Tibial nerve (tissue), 4 donors: ENCODE data around the gene TAF9. TPM values are rescaled to one million over a fixed set of nuclear protein-coding genes. Genes with fewer than 3 reads are reported as not detected.
A peak's percentile ranks its signal among the peaks of the same experiment; 100 is the strongest.
"Not testable (repeated sequence)": the region's sequence is repeated elsewhere in the genome, so short reads cannot be mapped to it uniquely, and the experiment has no call there.

Source experiments
- DNase-seq, 2 donors: peaks; one replicate each; pipeline ENCODE4 v3.0.0-alpha.2; 2019; ENCODE audit warnings: low spot score in 2 of 2
- H3K27ac ChIP-seq, 4 donors: fragments of 200-600 bp; sonication (generic) in 3 of 4; one replicate each; pipeline ENCODE4 v1.5.1; 2017 to 2019; ENCODE audit warnings: mild to moderate bottlenecking in 1 of 4
- H3K27me3 ChIP-seq, 2 donors: fragments of 200-600 bp; sonication (generic) in 1 of 2; one replicate each; pipeline versions ENCODE4 v1.5.1 to v1.6.0; 2017 to 2019
- H3K36me3 ChIP-seq, 3 donors: fragments of 200-600 bp; sonication (generic); one replicate each; pipeline ENCODE4 v1.5.1; 2018 to 2019
- H3K4me1 ChIP-seq, 4 donors: fragments of 200-600 bp; sonication (generic) in 3 of 4; one replicate each; pipeline ENCODE4 v1.5.1; 2017 to 2019
- H3K4me3 ChIP-seq, 4 donors: fragments of 200-600 bp; sonication (generic) in 3 of 4; one replicate each; pipeline ENCODE4 v1.5.1; 2017 to 2019; ENCODE audit warnings: mild to moderate bottlenecking in 1 of 4, moderate library complexity in 1 of 4
- H3K9me3 ChIP-seq, 4 donors: fragments of 200-600 bp; sonication (generic) in 3 of 4; one replicate each; pipeline ENCODE4 v1.5.1; 2017 to 2019
- CTCF ChIP-seq, 5 experiments: fragments of 200-600 bp in 3 of 5; fragments of 450-650 bp in 2 of 5; sonication (generic) in 3 of 5; IDR thresholded peaks; one replicate each; pipeline ENCODE4 v1.5.1; 2016 to 2019; ENCODE audit warnings: antibody characterized with exemption in 5 of 5, mild to moderate bottlenecking in 3 of 5, moderate library complexity in 2 of 5
- EP300 ChIP-seq, 2 donors: sonication (generic); formaldehyde crosslinking; IDR thresholded peaks; one replicate each; pipeline ENCODE4 v1.6.1; 2017; ENCODE audit warnings: antibody characterized with exemption in 2 of 2, mild to moderate bottlenecking in 1 of 2
- POLR2A ChIP-seq, 2 donors: fragments of 450-650 bp; IDR thresholded peaks; one replicate each; pipeline ENCODE4 v1.6.1; 2017; ENCODE audit warnings: antibody characterized with exemption in 2 of 2, mild to moderate bottlenecking in 2 of 2, moderate library complexity in 2 of 2
- WGBS, 2 donors: methylation state at CpG; one replicate each; pipeline ENCODE4 v1.1.5; 2018; 5-methylcytosine and 5-hydroxymethylcytosine counted together
- total RNA-seq, 4 donors: library from RNA; depleted of rRNA; stranded (reverse); fragments of >200 nt; gene quantifications; one replicate each; pipeline ENCODE4 v1.1.0, GENCODE V29; 2016

Gene TAF9
- total RNA-seq, 4 donors from 2014 or later = 17.7 to 40.9 (median 29.8) TPM

DNA sequence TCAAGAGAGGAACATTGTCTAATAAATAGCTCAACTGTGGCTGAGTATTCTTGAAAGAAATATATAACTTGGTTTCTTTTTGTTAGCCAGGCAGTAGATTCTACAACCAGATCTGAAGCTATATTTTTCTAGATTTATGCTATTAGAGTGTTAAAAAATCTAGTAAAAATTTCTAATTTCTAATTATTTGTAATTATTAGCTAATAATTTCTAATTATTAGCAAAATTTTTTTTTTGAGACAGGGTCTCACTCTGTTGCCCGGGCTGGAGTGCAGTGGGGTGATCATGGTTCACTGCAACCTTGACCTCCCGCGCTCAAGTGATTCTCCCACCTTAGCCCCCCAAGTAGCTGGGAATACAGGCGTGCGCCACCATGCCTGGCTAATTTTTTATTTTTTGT lies 3.1 kb upstream of the TAF9 start:
- Histone ChIP-seq H3K36me3 (peaks cover 0 to 30% (median 0%) of the 10 kb centered on the region in 3 donors), H3K27me3 (no peaks in the 10 kb centered on the region), H3K9me3 (no peaks in the 10 kb centered on the region), H3K27ac (no peak overlapping the region), H3K4me3 (no peak overlapping the region), H3K4me1 (peaks cover 6 to 35% (median 14%) of the 10 kb centered on the region in 4 donors)
- DNase-seq = no peak
- 95 to 98% methylated on average over 5 of the region's 5 CpGs for WGBS, 2 donors
- TF ChIP-seq EP300 (IDR thresholded peaks at IDR 0.05) (no peak), POLR2A (IDR thresholded peaks at IDR 0.05) (no peak), CTCF (IDR thresholded peaks at IDR 0.05) (no peak)

DNA sequence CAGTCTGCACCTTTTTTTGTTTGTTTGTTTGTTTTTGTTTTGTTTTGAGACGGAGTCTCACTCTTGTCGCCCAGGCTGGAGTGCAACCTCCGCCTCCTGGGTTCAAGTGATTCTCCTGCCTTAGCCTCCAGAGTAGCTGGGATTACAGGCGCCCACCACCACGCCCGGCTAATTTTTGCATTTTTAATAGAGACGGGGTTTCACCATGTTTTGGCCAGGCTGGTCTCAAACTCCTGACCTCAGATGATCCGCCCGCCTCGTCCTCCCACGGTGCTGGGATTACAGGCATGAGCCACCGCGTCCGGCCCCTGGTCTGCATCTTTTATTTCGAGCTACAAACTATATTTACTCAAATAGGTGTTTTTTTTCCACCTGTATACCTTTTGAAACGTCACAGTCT lies 1.0 kb upstream of the TAF9 start:
- peak overlapping the region in 3 of 4 donors; percentile 98 for H3K27ac ChIP-seq
- not testable (repeated sequence) for H3K27me3 ChIP-seq

GRCh38 chr5:69368458-69369339 lies 621 bp downstream of the TAF9 start:
- Histone ChIP-seq H3K9me3 (no peaks in the 10 kb centered on the region), H3K4me3 (peak overlapping the region; percentile 74 to 94 (median 84)), H3K36me3 (peaks cover 0 to 35% (median 0%) of the 10 kb centered on the region in 3 donors), H3K4me1 (peaks cover 6 to 60% (median 14%) of the 10 kb centered on the region in 4 donors), H3K27ac (peak overlapping the region; percentile 97 to 98 (median 98)), H3K27me3 (no peaks in the 10 kb centered on the region)
- TF ChIP-seq EP300 (IDR thresholded peaks at IDR 0.05) = no peak
- TF ChIP-seq CTCF (IDR thresholded peaks at IDR 0.05) = no peak
- TF ChIP-seq POLR2A (IDR thresholded peaks at IDR 0.05) = no peak
- DNase-seq = peak in 1 of 2 donors; percentile 7
- WGBS, 2 donors = 2 to 3% methylated on average over 26 to 28 of the region's 39 CpGs

More for the DNA sequence above, 1.0 kb upstream of the TAF9 start:
- Histone ChIP-seq H3K4me3 (peak overlapping the region; percentile 74 to 94 (median 84)), H3K36me3 (peaks cover 0 to 32% (median 0%) of the 10 kb centered on the region in 3 donors), H3K4me1 (peaks cover 6 to 51% (median 14%) of the 10 kb centered on the region in 4 donors)
- 1 to 2% methylated on average over 16 of the region's 16 CpGs for WGBS, 2 donors
- H3K9me3 ChIP-seq, DNase-seq: not testable (repeated sequence)

- no peak for DNase-seq
- peaks cover 0 to 44% (median 0%) of the 10 kb centered on the region in 3 donors for H3K36me3 ChIP-seq
- peaks cover 6 to 60% (median 14%) of the 10 kb centered on the region in 4 donors for H3K4me1 ChIP-seq
- peak overlapping the region in 1 of 4 donors; percentile 98 for H3K27ac ChIP-seq
- TF ChIP-seq POLR2A (IDR thresholded peaks at IDR 0.05) = no peak
- TF ChIP-seq EP300 (IDR thresholded peaks at IDR 0.05) = no peak
- TF ChIP-seq CTCF (IDR thresholded peaks at IDR 0.05) = no peak
- peak overlapping the region in 2 of 4 donors; percentile 74 to 94 for H3K4me3 ChIP-seq
- H3K27me3 ChIP-seq = no peaks in the 10 kb centered on the region
- WGBS, 2 donors = 88% methylated on average over 11 of the region's 11 CpGs
- no peaks in the 10 kb centered on the region for H3K9me3 ChIP-seq
Measured at GRCh38 chr5:69367697-69368279, 1.5 kb downstream of the TAF9 start.

DNA sequence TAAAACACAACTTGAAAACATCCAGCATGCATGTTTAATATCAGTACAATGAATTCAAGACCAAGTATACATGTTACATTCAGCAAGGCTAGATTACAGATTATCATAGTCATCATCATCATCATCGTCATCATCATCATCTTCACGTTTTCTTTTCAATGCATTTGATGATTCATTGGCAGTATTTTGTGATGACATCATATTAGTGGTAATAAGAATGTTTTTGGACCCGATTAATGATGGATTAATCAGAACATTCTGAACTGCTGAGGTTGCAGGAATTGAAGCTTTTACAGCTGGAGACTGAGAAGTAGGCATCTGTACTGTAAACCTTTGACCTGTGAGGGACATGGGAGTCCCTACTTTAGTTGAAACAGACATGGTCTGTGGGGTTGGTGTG lies 4.5 kb downstream of the TAF9 start:
- Histone ChIP-seq H3K4me3 (no peak overlapping the region), H3K9me3 (no peaks in the 10 kb centered on the region), H3K36me3 (peaks cover 0 to 55% (median 0%) of the 10 kb centered on the region in 3 donors), H3K4me1 (peaks cover 6 to 37% (median 10%) of the 10 kb centered on the region in 4 donors), H3K27ac (no peak overlapping the region), H3K27me3 (no peaks in the 10 kb centered on the region)
- DNase-seq = no peak
- TF ChIP-seq POLR2A (IDR thresholded peaks at IDR 0.05) (no peak), CTCF (IDR thresholded peaks at IDR 0.05) (no peak), EP300 (IDR thresholded peaks at IDR 0.05) (no peak)
- WGBS, 2 donors = 55 to 60% methylated on average over 3 of the region's 3 CpGs
